H9 (cell line): Measurements from ENCODE around the gene RETREG3. TPM values are rescaled to one million over a fixed set of nuclear protein-coding genes. Genes with fewer than 3 reads are reported as not detected.

Experiments
- DNase-seq: peaks from one replicate; pipeline ENCODE4 v3.0.0-alpha.2; 2017
- H2AFZ ChIP-seq: one replicate; pipeline ENCODE4 v1.6.1; 2013; ENCODE audit warnings: mild to moderate bottlenecking, low read length, control low read depth, moderate library complexity
- H2AK5ac ChIP-seq: 2 replicates; pipeline ENCODE4 v1.6.1; 2013; ENCODE audit warnings: low read length, control low read depth, mixed read lengths; ENCODE audit not compliant: insufficient read length
- H2BK120ac ChIP-seq: one replicate; pipeline ENCODE4 v1.6.1; 2013; ENCODE audit warnings: low read depth, mild to moderate bottlenecking, low read length, control low read depth, inconsistent platforms; ENCODE audit not compliant: poor library complexity, severe bottlenecking
- H2BK12ac ChIP-seq: 2 replicates; pipeline ENCODE4 v1.6.1; 2013; ENCODE audit warnings: low read length, control low read depth, mixed read lengths, low read depth; ENCODE audit not compliant: insufficient read length
- H2BK15ac ChIP-seq: 2 replicates; pipeline ENCODE4 v1.6.1; 2013; ENCODE audit warnings: low read depth, low read length, control low read depth
- H2BK20ac ChIP-seq: one replicate; pipeline ENCODE4 v1.6.1; 2013; ENCODE audit warnings: low read depth, mild to moderate bottlenecking, low read length, control low read depth, inconsistent platforms; ENCODE audit not compliant: poor library complexity, severe bottlenecking
- H2BK5ac ChIP-seq: 2 replicates; pipeline ENCODE4 v1.6.1; 2013; ENCODE audit warnings: low read length, control low read depth, mixed read lengths; ENCODE audit not compliant: insufficient read length
- H3K14ac ChIP-seq: 2 replicates; pipeline ENCODE4 v1.6.1; 2013; ENCODE audit warnings: low read length, control low read depth; ENCODE audit not compliant: insufficient read depth
- H3K18ac ChIP-seq: 2 replicates; pipeline ENCODE4 v1.6.1; 2013; ENCODE audit warnings: low read depth, mild to moderate bottlenecking, mixed read lengths, low read length, control low read depth; ENCODE audit not compliant: insufficient read length
- H3K23ac ChIP-seq: 2 replicates; pipeline ENCODE4 v1.6.1; 2013; ENCODE audit warnings: low read length, control low read depth, mixed read lengths, low read depth; ENCODE audit not compliant: insufficient read length
- H3K23me2 ChIP-seq: 2 replicates; pipeline ENCODE4 v1.6.1; 2013; ENCODE audit warnings: low read depth, mild to moderate bottlenecking, mixed read lengths, low read length, control low read depth; ENCODE audit not compliant: insufficient read length, poor library complexity, severe bottlenecking
- H3K27ac ChIP-seq: 2 replicates; pipeline ENCODE4 v1.5.1; 2013; ENCODE audit warnings: low read length, control low read depth, mixed read lengths, low read depth; ENCODE audit not compliant: insufficient read length
- H3K27me3 ChIP-seq: 2 replicates; pipeline ENCODE4 v1.6.1; 2013; ENCODE audit warnings: low read length, control low read depth, inconsistent platforms; ENCODE audit not compliant: insufficient read depth
- H3K4ac ChIP-seq: 2 replicates; pipeline ENCODE4 v1.6.1; 2013; ENCODE audit warnings: low read depth, mild to moderate bottlenecking, control low read depth, inconsistent platforms, low read length, moderate library complexity
- H3K4me1 ChIP-seq: 2 replicates; pipeline ENCODE4 v1.6.1; 2013; ENCODE audit warnings: low read length, control low read depth, inconsistent platforms; ENCODE audit not compliant: insufficient read depth
- H3K4me2 ChIP-seq: 2 replicates; pipeline ENCODE4 v1.6.1; 2013; ENCODE audit warnings: low read length, control low read depth, mixed read lengths; ENCODE audit not compliant: insufficient read length, insufficient read depth
- H3K56ac ChIP-seq: 2 replicates; pipeline ENCODE4 v1.6.1; 2013; ENCODE audit warnings: low read depth, mild to moderate bottlenecking, mixed read lengths, low read length, control low read depth; ENCODE audit not compliant: insufficient read length
- H3K79me1 ChIP-seq: 2 replicates; pipeline ENCODE4 v1.6.1; 2013; ENCODE audit warnings: low read depth, mild to moderate bottlenecking, moderate library complexity, low read length, control low read depth, inconsistent platforms; ENCODE audit not compliant: insufficient read depth, poor library complexity, severe bottlenecking
- H3K79me2 ChIP-seq: 2 replicates; pipeline ENCODE4 v1.6.1; 2013; ENCODE audit warnings: low read length, control low read depth, inconsistent platforms; ENCODE audit not compliant: insufficient read depth
- H3K9ac ChIP-seq: 2 replicates; pipeline ENCODE4 v1.6.1; 2013; ENCODE audit warnings: low read length, control low read depth, mixed read lengths; ENCODE audit not compliant: insufficient read length; ENCODE audit errors: extremely low read depth
- H3K9me3 ChIP-seq: one replicate; pipeline ENCODE4 v1.6.1; 2013; ENCODE audit warnings: low read depth, low read length, inconsistent platforms; ENCODE audit not compliant: control insufficient read depth
- H3T11ph ChIP-seq: one replicate; pipeline ENCODE4 v1.6.1; 2013; ENCODE audit warnings: mild to moderate bottlenecking, low read length, control low read depth, inconsistent platforms
- H4K20me1 ChIP-seq: one replicate; pipeline ENCODE4 v1.6.1; 2013; ENCODE audit not compliant: control insufficient read depth, insufficient read length, insufficient read depth
- H4K5ac ChIP-seq: 2 replicates; pipeline ENCODE4 v1.6.1; 2013; ENCODE audit warnings: low read depth, mild to moderate bottlenecking, mixed read lengths, low read length, control low read depth; ENCODE audit not compliant: insufficient read length
- H4K8ac ChIP-seq: replicated peaks from 2 replicates; pipeline ENCODE4 v1.6.1; 2013; ENCODE audit warnings: low read length, control low read depth, mixed read lengths, low read depth; ENCODE audit not compliant: insufficient read length
- H4K91ac ChIP-seq: 2 replicates; pipeline ENCODE4 v1.6.1; 2013; ENCODE audit warnings: low read depth, mild to moderate bottlenecking, moderate library complexity, mixed read lengths, low read length, control low read depth; ENCODE audit not compliant: insufficient read length
- H3K27ac Mint-ChIP-seq, 3 experiments: 2 replicates in 2 of 3; 3 replicates in 1 of 3; pipeline ENCODE4 v1.8.0; 2020 to 2021; ENCODE audit warnings: mixed read lengths in 3 of 3, mild to moderate bottlenecking in 1 of 3, moderate library complexity in 1 of 3
- H3K27me3 Mint-ChIP-seq: 2 replicates; pipeline ENCODE4 v1.8.0; 2021; ENCODE audit warnings: low read depth, mild to moderate bottlenecking, moderate library complexity, mixed read lengths
- H3K36me3 Mint-ChIP-seq, 3 experiments: 2 replicates in 2 of 3; 3 replicates in 1 of 3; pipeline ENCODE4 v1.8.0; 2020 to 2021; ENCODE audit warnings: low read depth in 3 of 3, mixed read lengths in 3 of 3; ENCODE audit not compliant: insufficient read depth in 1 of 3
- H3K4me1 Mint-ChIP-seq, 2 experiments: 2 replicates each; pipeline ENCODE4 v1.8.0; 2020; ENCODE audit warnings: mixed read lengths in 2 of 2
- H3K4me3 Mint-ChIP-seq, 2 experiments: 2 replicates in 1 of 2; 3 replicates in 1 of 2; pipeline ENCODE4 v1.8.0; 2020 to 2021; ENCODE audit warnings: mild to moderate bottlenecking in 2 of 2, mixed read lengths in 2 of 2, moderate library complexity in 1 of 2
- H3K9me3 Mint-ChIP-seq, 2 experiments: 2 replicates in 1 of 2; 3 replicates in 1 of 2; pipeline ENCODE4 v1.8.0; 2020; ENCODE audit warnings: mild to moderate bottlenecking in 2 of 2, mixed read lengths in 2 of 2, moderate library complexity in 1 of 2
- WGBS: extraction: QIAGEN DNeasy Blood & Tissue Kit; methylation state at CpG from one replicate; pipeline ENCODE4 v1.1.7; 2013; ENCODE audit warnings: missing lambda C conversion rate, low lambda C conversion rate, mixed read lengths; ENCODE audit not compliant: insufficient read length; ENCODE audit errors: extremely low coverage; 5-methylcytosine and 5-hydroxymethylcytosine counted together
- total RNA-seq: library from RNA; stranded (reverse); gene quantifications from 2 replicates; pipeline ENCODE4 v1.2.1, GENCODE V29; 2021
- TF ChIP-seq, protein P1 (sequence below): fragments of 200-600 bp; sonication (generic); conservative IDR thresholded peaks from 3 replicates; pipeline ENCODE4 v1.8.0; 2021; ENCODE audit warnings: antibody characterized with exemption, mild to moderate bottlenecking

Gene RETREG3
- total RNA-seq, 1 experiment from 2014 or later = 47.3 TPM

- H3K56ac ChIP-seq = no peak within 1 kb of the TSS
- H3K4me1 ChIP-seq = peaks cover 2% of the 10 kb centered on the region; the same call in 1 of the 2 replicates
- H3K27me3 Mint-ChIP-seq = no peaks in the 10 kb centered on the region
- no peaks in the 10 kb centered on the region for H3K9me3 Mint-ChIP-seq
- H4K20me1 ChIP-seq = no peaks in the 10 kb centered on the region
- no peak within 1 kb of the TSS for H3K27ac ChIP-seq
- no peak within 1 kb of the TSS for H2BK20ac ChIP-seq
- peaks cover 7% of the 10 kb centered on the region; the same call in 1 of the 2 replicates for H3K79me2 ChIP-seq
- H3K4me2 ChIP-seq = peak within 1 kb of the TSS; percentile 82
- no CpG with 5 or more reads among the region's 72 CpGs for WGBS
- peaks cover 16% of the 10 kb centered on the region for H3K23me2 ChIP-seq
- H3K36me3 Mint-ChIP-seq = peaks cover 24 to 68% (median 59%) of the 10 kb centered on the region in 3 experiments
- H3K4ac ChIP-seq = no peak within 1 kb of the TSS
- no peaks in the 10 kb centered on the region for H3K27me3 ChIP-seq
- H2BK5ac ChIP-seq = no peak within 1 kb of the TSS
- H2AK5ac ChIP-seq = no peak within 1 kb of the TSS
- H3K4me1 Mint-ChIP-seq = peaks cover 17 to 23% of the 10 kb centered on the region in 2 experiments
- peak within 1 kb of the TSS; percentile 96 to 97 for H3K4me3 Mint-ChIP-seq
- H2BK12ac ChIP-seq = no peak within 1 kb of the TSS
- H3K79me1 ChIP-seq = peaks cover 4% of the 10 kb centered on the region
- no peak within 1 kb of the TSS for H3T11ph ChIP-seq
- H3K9ac ChIP-seq = peak within 1 kb of the TSS; percentile 29
- no peak within 1 kb of the TSS for H3K23ac ChIP-seq
- H3K14ac ChIP-seq = no peak within 1 kb of the TSS; the same call in 1 of the 2 replicates
- no peak within 1 kb of the TSS for H2AFZ ChIP-seq
- H3K27ac Mint-ChIP-seq = peak within 1 kb of the TSS; percentile 86 to 99 (median 87); a peak in 6 of 7 replicates
- DNase-seq = peak; percentile 95
- no peaks in the 10 kb centered on the region for H3K9me3 ChIP-seq
- no peak within 1 kb of the TSS for H4K91ac ChIP-seq
- no peak within 1 kb of the TSS for H4K5ac ChIP-seq
- no peak within 1 kb of the TSS for H3K18ac ChIP-seq
- H2BK120ac ChIP-seq = no peak within 1 kb of the TSS
- no peak within 1 kb of the TSS for H4K8ac ChIP-seq
- no peak within 1 kb of the TSS for H2BK15ac ChIP-seq
- TF ChIP-seq, protein P1, sequence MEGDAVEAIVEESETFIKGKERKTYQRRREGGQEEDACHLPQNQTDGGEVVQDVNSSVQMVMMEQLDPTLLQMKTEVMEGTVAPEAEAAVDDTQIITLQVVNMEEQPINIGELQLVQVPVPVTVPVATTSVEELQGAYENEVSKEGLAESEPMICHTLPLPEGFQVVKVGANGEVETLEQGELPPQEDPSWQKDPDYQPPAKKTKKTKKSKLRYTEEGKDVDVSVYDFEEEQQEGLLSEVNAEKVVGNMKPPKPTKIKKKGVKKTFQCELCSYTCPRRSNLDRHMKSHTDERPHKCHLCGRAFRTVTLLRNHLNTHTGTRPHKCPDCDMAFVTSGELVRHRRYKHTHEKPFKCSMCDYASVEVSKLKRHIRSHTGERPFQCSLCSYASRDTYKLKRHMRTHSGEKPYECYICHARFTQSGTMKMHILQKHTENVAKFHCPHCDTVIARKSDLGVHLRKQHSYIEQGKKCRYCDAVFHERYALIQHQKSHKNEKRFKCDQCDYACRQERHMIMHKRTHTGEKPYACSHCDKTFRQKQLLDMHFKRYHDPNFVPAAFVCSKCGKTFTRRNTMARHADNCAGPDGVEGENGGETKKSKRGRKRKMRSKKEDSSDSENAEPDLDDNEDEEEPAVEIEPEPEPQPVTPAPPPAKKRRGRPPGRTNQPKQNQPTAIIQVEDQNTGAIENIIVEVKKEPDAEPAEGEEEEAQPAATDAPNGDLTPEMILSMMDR = no peak; the same call in 2 of the 3 replicates
Observed at GRCh38 chr17:42566883-42567573, 42.1 kb downstream of the RETREG3 start, which contains the start of gene MLX. MLX (plus strand) TSS chr17:42567100; CDS start chr17:42567125, 25 bp downstream.
